Stimulated activated CD4-positive, alpha-beta T cell treated with anti-CD3 and anti-CD28 coated beads, Interleukin-2, amount 100 ng/mL, for 48 hours (primary cell): ENCODE results near the gene GNAS-AS1.

Experiments
- DNase-seq, 2 donors: peaks; one replicate each; pipeline ENCODE4 v3.0.0-alpha.2; 2020

Gene GNAS-AS1

DNA sequence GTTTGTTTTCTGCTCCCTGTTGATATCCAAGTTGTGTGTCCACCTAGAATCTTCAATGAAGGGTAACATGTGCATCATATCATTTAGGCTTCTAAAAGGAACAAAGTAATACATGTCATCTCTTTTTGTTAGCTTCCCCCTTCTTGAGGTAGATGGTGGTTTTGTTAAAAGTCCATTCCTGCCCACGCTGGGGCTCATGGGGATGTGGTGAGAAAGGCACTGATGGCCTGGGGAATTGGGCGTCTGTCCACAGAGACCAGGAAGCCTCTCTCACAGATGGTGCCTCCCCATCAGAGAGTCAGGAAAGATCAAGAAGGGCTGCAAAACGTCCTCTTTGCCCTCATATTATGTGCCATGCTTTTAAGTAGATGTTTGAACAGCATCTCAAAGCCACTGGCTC lies 34.3 kb upstream of the GNAS-AS1 start:
- no peak for DNase-seq

DNA sequence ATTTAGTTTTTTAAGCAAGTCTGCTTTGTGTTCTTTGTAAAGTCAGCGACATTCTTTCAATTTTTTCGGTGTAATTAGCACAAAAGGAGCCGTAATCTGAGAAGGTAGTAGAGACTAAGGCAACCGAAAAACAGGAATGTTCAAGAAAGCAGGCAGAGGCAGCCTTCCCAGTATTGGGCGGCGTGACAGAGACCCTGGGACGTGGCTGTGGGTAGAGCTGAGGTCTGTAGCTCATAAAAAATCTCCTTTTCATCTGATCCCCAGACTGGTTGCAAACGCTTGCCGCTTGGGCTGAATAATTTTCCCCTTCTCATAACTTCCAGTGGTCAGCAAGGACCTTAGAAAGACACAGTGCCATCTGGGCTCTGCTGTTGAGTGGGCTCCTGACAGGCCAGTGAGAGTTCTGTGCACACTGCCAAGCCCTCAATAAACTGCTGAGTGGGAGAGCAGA lies 32.6 kb upstream of the GNAS-AS1 start:
- no peak for DNase-seq

DNA sequence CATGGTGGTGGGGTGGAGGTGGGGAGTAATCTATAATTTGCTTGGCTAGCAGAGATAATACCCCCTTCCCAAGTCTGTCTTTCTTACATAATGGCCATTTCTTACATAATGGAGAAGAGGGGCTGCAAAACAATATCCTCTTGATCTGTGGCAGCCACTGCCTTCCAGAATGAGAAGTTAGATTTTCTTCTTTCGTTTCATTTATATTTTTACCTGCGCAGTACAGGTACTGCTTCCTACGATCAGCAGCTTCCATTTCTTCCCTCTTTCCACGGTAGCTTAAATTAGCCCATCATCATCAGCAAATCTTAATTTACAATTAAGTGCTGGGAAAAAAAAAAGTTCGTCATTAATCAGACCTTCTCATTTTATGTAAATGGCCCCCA lies 32.0 kb upstream of the GNAS-AS1 start:
- DNase-seq, result no peak

- no peak for DNase-seq
Measured at GRCh38 chr20:58880994-58881752, 30.5 kb upstream of the GNAS-AS1 start.

DNA sequence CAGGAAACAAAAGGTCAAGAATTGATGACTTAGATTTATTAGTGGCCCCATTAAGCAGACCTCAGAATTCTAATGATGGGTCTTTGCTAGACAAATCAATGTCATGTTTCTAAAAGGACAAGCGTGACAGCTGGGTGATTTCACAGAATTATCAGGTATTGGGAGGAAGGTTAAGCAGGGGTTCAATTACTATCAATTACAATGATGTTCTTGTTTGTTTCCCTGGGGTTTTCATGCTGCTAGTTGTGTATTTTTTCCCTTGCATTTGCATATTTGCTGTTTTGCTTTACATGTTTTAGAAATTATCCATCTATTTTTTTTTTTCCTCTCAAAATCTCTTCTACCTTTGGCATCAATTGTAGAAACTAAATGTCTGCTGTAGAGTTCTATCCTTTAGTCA lies 29.7 kb upstream of the GNAS-AS1 start:
- no peak for DNase-seq

- DNase-seq, result no peak
Measured at GRCh38 chr20:58878399-58878798, 27.7 kb upstream of the GNAS-AS1 start.

GRCh38 chr20:58877976-58878360 lies 27.3 kb upstream of the GNAS-AS1 start:
- no peak for DNase-seq

- no peak for DNase-seq
Measured at GRCh38 chr20:58877050-58877975, 26.6 kb upstream of the GNAS-AS1 start.

GRCh38 chr20:58876437-58876836 lies 25.7 kb upstream of the GNAS-AS1 start:
- no peak for DNase-seq

DNA sequence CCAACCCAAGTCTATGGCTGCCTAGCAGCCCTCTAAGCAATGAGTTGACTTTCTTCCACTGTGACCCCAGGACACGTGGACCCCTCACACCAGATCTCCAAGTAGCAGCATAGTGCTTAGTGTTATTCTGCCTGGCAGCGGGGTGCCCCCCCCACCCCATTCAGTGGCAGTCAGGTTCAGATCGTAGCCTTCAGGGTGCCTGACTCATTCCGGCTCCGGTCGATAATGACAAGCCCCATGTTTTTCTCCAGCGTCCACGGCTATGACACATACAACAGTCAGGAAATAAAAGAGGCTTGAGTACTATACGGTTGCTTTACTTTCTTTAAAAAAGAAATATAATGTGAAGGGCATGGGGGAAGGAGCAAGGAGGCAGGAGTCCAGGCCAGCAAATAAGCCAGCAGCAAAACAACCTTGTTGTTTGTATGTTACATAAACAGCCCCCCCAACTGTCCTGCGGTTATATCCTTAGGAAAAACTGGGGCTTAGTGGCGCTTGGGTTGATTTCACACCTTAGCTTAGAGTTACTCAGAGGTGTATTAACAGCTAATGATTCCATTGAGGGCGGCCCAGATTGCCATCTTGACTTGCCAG lies 24.9 kb upstream of the GNAS-AS1 start:
- DNase-seq, result no peak

GRCh38 chr20:58875111-58875510 lies 24.4 kb upstream of the GNAS-AS1 start:
- no peak for DNase-seq

DNA sequence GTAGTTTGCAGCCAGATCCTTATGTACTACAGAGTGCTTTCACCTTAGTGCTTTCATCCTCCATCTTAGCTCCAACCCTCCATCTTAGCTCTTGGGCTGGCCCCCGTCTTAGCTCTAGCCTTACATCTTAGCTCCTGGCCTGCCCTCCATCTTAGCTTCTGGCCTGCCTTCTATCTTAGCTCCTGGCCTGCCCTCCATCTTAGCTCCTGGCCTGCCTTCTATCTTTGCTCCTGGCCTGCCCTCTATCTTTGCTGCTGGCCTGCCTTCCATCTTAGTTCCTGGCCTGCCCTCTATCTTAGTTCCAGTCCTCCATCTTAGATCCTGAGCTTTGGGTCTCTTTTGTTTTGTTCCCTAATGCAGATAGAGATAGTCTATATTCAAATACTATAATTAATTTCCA lies 23.8 kb upstream of the GNAS-AS1 start:
- no peak for DNase-seq

GRCh38 chr20:58871533-58872102 lies 20.9 kb upstream of the GNAS-AS1 start:
- DNase-seq, result no peak

DNA sequence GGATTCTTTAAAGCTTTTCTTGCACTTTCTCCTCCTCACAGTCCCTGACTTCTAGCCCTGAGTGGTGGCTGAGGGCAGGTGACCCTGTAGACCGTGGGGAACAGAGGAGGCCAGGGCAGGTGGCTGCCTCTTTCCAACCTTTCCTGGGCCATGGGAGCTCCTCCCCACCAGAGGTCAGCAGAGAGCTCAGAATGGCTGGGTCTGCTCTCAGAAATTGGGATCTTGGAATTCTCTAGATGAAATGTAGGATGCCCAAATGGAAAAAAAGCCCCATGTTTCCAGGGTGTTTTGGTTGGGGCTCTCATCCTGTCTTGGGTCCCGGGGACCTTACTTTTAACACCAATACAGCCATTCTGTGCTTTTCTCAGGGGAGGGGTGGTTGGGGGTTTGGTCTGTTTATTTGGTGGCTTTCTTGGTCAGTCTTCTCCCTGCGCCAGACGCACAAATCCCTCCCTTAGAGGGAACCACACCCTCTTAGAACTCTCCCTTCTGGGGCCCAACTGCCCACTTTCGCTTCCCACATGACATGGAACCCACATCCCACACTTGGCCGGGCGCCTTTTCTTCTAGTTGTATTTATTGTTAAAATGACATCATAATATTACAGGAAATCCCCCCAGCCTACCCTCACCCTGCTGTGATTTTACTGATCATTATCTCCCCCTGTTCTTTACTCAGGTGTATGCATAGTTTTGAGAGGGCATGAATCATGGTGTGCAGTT lies 19.8 kb upstream of the GNAS-AS1 start:
- peak in 1 of 2 donors; percentile 45 for DNase-seq

GRCh38 chr20:58869662-58870227 lies 19.0 kb upstream of the GNAS-AS1 start:
- DNase-seq, result no peak

- no peak for DNase-seq
Measured at GRCh38 chr20:58868795-58869194, 18.1 kb upstream of the GNAS-AS1 start.

GRCh38 chr20:58867211-58867610 lies 16.5 kb upstream of the GNAS-AS1 start:
- no peak for DNase-seq

GRCh38 chr20:58865843-58866242 lies 15.1 kb upstream of the GNAS-AS1 start:
- DNase-seq, result no peak

GRCh38 chr20:58864346-58864745 lies 13.6 kb upstream of the GNAS-AS1 start:
- DNase-seq, result no peak

DNA sequence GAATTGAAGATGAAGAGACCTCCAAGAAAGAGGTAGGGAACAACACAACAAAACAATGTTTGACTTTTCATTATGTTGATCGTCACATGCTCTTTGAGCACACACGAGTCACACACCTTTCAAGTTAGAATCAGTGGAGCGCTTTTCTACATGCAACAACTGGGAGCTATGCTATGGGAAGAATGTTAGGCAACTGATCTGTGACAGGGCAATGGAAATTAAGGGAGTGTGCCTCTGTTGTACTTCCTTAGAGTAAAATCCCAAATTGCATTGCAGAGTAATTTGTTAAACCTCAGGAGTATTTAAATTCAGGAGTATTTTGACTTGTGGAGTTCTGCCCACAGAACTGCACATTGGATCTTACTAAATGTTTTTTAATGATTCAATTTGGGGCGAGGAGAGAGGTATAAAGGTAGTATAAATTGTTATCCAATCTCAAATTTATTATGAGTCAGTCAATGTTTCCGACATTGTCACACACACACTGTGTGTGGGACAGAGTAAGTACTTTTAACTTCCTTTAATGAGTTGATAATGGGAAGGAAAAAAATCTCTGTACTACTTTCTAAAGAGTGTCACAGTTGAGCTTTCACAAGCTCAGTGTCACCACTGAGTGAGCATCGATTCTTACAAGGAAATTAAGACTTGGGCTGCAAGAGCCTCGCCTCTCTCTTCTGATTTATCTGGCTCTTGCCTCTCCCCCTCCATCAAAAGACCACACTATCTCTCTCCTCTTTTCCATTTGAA lies 12.5 kb upstream of the GNAS-AS1 start:
- no peak for DNase-seq
